AG20443 (cell line): Measurements from ENCODE around the gene NTN4.
"Not testable (repeated sequence)": the region's sequence is repeated elsewhere in the genome, so short reads cannot be mapped to it uniquely, and the experiment has no call there.

ENCODE experiments used
- DNase-seq: peaks from one replicate; pipeline ENCODE4 v3.0.0; 2012; ENCODE audit warnings: low spot score, mixed read lengths

The NTN4 gene

DNA sequence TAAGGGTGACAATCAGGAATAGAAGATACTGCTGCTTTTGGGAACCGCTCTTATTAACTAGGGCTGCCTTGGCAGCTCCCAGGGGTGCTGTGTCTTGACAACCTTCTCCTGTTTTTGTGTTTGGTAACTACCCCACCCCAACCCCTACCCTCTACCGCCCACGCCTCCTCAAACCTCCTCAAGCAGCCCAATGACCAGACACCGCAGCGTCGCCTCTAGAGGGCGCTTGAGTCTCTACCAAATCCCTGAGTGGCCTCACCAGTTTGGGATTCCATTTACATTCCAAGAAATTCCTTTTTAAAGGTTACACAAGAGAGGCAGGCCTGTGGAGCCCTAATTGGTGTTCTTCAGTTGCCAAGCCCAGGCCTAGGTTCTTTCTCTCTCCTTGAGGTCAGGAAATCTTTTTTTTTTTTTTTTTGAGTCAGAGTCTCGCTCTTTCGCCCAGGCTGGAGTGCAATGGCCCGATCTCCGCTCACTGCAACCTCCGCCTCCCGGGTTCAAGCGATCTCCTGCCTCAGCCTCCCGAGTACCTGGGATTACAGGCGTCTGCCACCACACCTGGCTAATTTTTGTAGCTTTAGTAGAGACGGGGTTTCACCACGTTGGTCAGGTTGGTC lies 166.9 kb downstream of the NTN4 start:
- DNase-seq: peak; percentile 90

GRCh38 chr12:95622879-95623278 lies 167.7 kb downstream of the NTN4 start:
- no peak for DNase-seq

- DNase-seq: no peak
Measured at GRCh38 chr12:95621725-95622124, 168.8 kb downstream of the NTN4 start.

GRCh38 chr12:95620171-95620570 lies 170.4 kb downstream of the NTN4 start:
- DNase-seq: no peak

DNA sequence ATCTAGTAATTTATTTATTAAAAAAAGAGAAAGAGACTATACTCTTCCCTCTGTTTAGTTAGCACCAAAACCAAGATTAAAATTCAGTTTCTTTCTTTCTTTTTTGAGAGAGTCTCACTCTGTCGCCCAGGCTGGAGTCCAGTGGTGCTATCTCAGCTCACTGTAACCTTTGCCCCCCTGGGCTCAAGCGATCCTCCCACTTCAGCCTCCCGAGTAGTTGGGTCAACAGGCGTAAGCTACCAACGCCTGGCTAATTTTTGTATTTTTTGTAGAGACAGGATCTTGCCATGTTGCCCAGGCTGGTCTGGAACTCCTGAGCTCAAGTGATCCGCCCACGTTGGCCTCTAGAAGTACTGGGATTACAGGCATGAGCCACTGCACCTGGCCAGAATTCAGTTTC lies 174.1 kb downstream of the NTN4 start:
- not testable (repeated sequence) for DNase-seq

GRCh38 chr12:95615749-95616148 lies 174.8 kb downstream of the NTN4 start:
- no peak for DNase-seq

GRCh38 chr12:95614390-95614982 lies 176.1 kb downstream of the NTN4 start:
- no peak for DNase-seq

DNA sequence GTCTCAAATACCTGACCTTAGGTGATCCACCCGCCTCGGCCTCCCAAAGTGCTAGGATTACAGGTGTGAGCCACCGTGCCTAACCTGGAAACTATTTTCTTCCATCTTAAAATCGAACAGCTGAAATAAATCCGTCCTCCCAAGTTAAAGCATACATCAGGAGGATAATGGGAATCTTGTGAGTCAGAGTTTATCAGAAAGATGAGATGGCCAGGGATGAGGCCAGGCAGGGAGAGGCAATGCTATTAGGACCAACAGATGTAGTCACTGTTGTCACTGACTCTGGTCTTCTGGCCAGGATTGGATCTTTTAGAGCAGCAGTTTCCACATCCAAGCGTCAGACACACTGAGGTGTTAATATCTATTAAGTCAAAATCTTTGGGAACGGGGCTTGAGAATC lies 177.5 kb downstream of the NTN4 start:
- no peak for DNase-seq

- no peak for DNase-seq
Measured at GRCh38 chr12:95611676-95612309, 178.8 kb downstream of the NTN4 start.

GRCh38 chr12:95608252-95609033 lies 182.1 kb downstream of the NTN4 start:
- DNase-seq: peak; percentile 68
